Panc1 (cell line): ENCODE data around the gene ATRNL1. TPM values are rescaled to one million over a fixed set of nuclear protein-coding genes. Genes with fewer than 3 reads are reported as not detected.

Source experiments
- ATAC-seq: fragments of 200-7000 bp; cut with Tn5 transposase; 2 replicates; pipeline ENCODE4 v1.9.1; 2020; ENCODE audit warnings: mild to moderate bottlenecking, moderate library complexity
- BruUV-seq: library from RNA; stranded (reverse); fragments of 400-500 nt; replicated peaks from 2 replicates; lab custom pipeline; 2021; lab: Mats Ljungman, UMichigan
- CTCF ChIA-PET: fragments of 300-600 bp; sonication (Branson Sonifier 250); formaldehyde crosslinking; loops from one replicate; lab custom pipeline; 2022; ENCODE audit warnings: antibody characterized with exemption; lab: Charles Lee
- POLR2A ChIA-PET: fragments of 300-600 bp; sonication (Branson Sonifier 250); formaldehyde crosslinking; loops from one replicate; lab custom pipeline; 2022; ENCODE audit warnings: antibody characterized with exemption; lab: Charles Lee
- DNase-seq: peaks from one replicate; pipeline ENCODE4 v3.0.0-alpha.2; 2010; ENCODE audit warnings: low read depth, low spot score
- H3K27ac ChIP-seq: 2 replicates; pipeline ENCODE4 v1.5.1; 2011; ENCODE audit warnings: mild to moderate bottlenecking, low read length, inconsistent platforms
- H3K27me3 ChIP-seq: fragments of 200-500 bp; sonication (Bioruptor generic); 2 replicates; pipeline ENCODE4 v1.6.0; 2014; ENCODE audit warnings: low read length, inconsistent platforms; ENCODE audit not compliant: control insufficient read depth, insufficient read depth
- H3K36me3 ChIP-seq: fragments of 200-500 bp; sonication (Bioruptor generic); 2 replicates; pipeline ENCODE4 v1.5.1; 2014; ENCODE audit warnings: inconsistent platforms, mild to moderate bottlenecking, low read length, moderate library complexity; ENCODE audit not compliant: control insufficient read depth, insufficient read depth
- H3K4me1 ChIP-seq: 2 replicates; pipeline ENCODE4 v1.5.1; 2011; ENCODE audit warnings: inconsistent platforms, mild to moderate bottlenecking, low read length, moderate library complexity; ENCODE audit not compliant: control insufficient read depth, insufficient read depth
- H3K4me3 ChIP-seq, 2 experiments: 2 replicates each; pipeline ENCODE4 v1.5.1; 2011 to 2012; ENCODE audit warnings: low read depth in 2 of 2, low read length in 2 of 2, mild to moderate bottlenecking in 2 of 2, inconsistent platforms in 1 of 2, moderate library complexity in 1 of 2
- H3K9me3 ChIP-seq: fragments of 200-500 bp; sonication (Bioruptor generic); 2 replicates; pipeline ENCODE4 v1.5.1; 2014; ENCODE audit warnings: low read depth, mild to moderate bottlenecking, inconsistent platforms, low read length, moderate library complexity; ENCODE audit not compliant: control insufficient read depth, insufficient read depth
- CTCF ChIP-seq: fragments of 450-650 bp; IDR thresholded peaks from 2 replicates; pipeline ENCODE4 v1.5.1; 2017; ENCODE audit warnings: mild to moderate bottlenecking
- POLR2AphosphoS5 ChIP-seq: IDR thresholded peaks from 2 replicates; pipeline ENCODE4 v1.6.1; 2012; ENCODE audit warnings: mild to moderate bottlenecking, low read depth, low read length, moderate library complexity
- REST ChIP-seq, 2 experiments: IDR thresholded peaks; 2 replicates each; pipeline ENCODE4 v1.6.1; 2011 to 2012; ENCODE audit warnings: low read depth in 2 of 2, control low read depth in 1 of 2, low read length in 1 of 2, mild to moderate bottlenecking in 1 of 2, moderate library complexity in 1 of 2; ENCODE audit not compliant: insufficient read depth in 1 of 2
- SIN3A ChIP-seq: IDR thresholded peaks from 2 replicates; pipeline ENCODE4 v1.6.1; 2012; ENCODE audit warnings: low read depth, mild to moderate bottlenecking, low read length, moderate library complexity, borderline replicate concordance; ENCODE audit not compliant: insufficient read depth
- TCF7L2 ChIP-seq: IDR thresholded peaks from 2 replicates; pipeline ENCODE4 v1.6.1; 2011; ENCODE audit warnings: mild to moderate bottlenecking, low read depth, low read length, inconsistent platforms
- in situ Hi-C: cut with HindIII; loops from 2 replicates; pipeline ENCODE4 v1.10.0; 2016; ENCODE audit warnings: low sequenced_read_pairs, low pct_unique_long_range_greater_than_20kb
- intact Hi-C: fragments of 100-400 bp; cut with micrococcal nuclease; formaldehyde crosslinking; loops from one replicate; pipeline ENCODE4 v1.10.0; 2022; ENCODE audit not compliant: unreplicated experiment
- total RNA-seq: library from RNA; stranded (reverse); gene quantifications from one replicate; pipeline ENCODE4 v1.2.1, GENCODE V29; 2021; ENCODE audit not compliant: unreplicated experiment

Gene ATRNL1
- total RNA-seq, 1 experiment from 2014 or later = 17.1 TPM

- in situ Hi-C loops = no loop called here
- ChIA-PET CTCF (interaction anchor here (0.6 kb wide), 1 partner anchor 139 kb away, joined by 5 read pairs; no protein-coding TSS in a partner anchor), POLR2A (no interaction called here)
Observed at GRCh38 chr10:115818012-115818411, 724.8 kb downstream of the ATRNL1 start.

GRCh38 chr10:115826396-115826795 lies 733.2 kb downstream of the ATRNL1 start:
- ChIA-PET CTCF (no interaction called here), POLR2A (no interaction called here)
- no peak overlapping the region for H3K27ac ChIP-seq
- H3K4me1 ChIP-seq = no peaks in the 10 kb centered on the region
- ATAC-seq (no peak), DNase-seq (no peak)
- H3K36me3 ChIP-seq = no peaks in the 10 kb centered on the region
- TF ChIP-seq SIN3A = no peak
- TF ChIP-seq REST (IDR thresholded peaks at IDR 0.05; ENCODE audit: insufficient read depth in 1 of 2, low read depth in 2 of 2, low read length in 1 of 2) = no peak
- no peak for TF ChIP-seq TCF7L2
- no peak for TF ChIP-seq POLR2AphosphoS5
- in situ Hi-C loops (no loop called here), intact Hi-C loops (no loop called here)
- H3K9me3 ChIP-seq = no peaks in the 10 kb centered on the region
- H3K27me3 ChIP-seq = no peaks in the 10 kb centered on the region
- no peak overlapping the region for H3K4me3 ChIP-seq
- no TSS peak for BruUV-seq

More at GRCh38 chr10:115818012-115818411, 724.8 kb downstream of the ATRNL1 start:
- H3K9me3 ChIP-seq = no peaks in the 10 kb centered on the region
- H3K36me3 ChIP-seq = no peaks in the 10 kb centered on the region
- no peaks in the 10 kb centered on the region for H3K27me3 ChIP-seq
- no peak overlapping the region for H3K4me3 ChIP-seq
- no peaks in the 10 kb centered on the region for H3K4me1 ChIP-seq
- H3K27ac ChIP-seq = no peak overlapping the region
- intact Hi-C loops = no loop called here
- DNase-seq = no peak
- TF ChIP-seq TCF7L2 = no peak
- no peak for TF ChIP-seq CTCF
- TF ChIP-seq POLR2AphosphoS5 = no peak
- TF ChIP-seq REST (IDR thresholded peaks at IDR 0.05; ENCODE audit: insufficient read depth in 1 of 2, low read depth in 2 of 2, low read length in 1 of 2) = no peak
- TF ChIP-seq SIN3A = no peak
- no peak for ATAC-seq
- no TSS peak for BruUV-seq
